Hair follicular keratinocyte (primary cell): ENCODE data around the gene RHEBL1. TPM values are rescaled to one million over a fixed set of nuclear protein-coding genes. Genes with fewer than 3 reads are reported as not detected.

Experiments
- total RNA-seq: library from RNA; depleted of rRNA; stranded (reverse); fragments of >200 nt; gene quantifications from 2 replicates; pipeline ENCODE4 v1.2.3, GENCODE V29; 2015

RHEBL1 gene, protein sequence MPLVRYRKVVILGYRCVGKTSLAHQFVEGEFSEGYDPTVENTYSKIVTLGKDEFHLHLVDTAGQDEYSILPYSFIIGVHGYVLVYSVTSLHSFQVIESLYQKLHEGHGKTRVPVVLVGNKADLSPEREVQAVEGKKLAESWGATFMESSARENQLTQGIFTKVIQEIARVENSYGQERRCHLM
- total RNA-seq, result 2.1 and 3.9 TPM in 2 replicates

DNA sequence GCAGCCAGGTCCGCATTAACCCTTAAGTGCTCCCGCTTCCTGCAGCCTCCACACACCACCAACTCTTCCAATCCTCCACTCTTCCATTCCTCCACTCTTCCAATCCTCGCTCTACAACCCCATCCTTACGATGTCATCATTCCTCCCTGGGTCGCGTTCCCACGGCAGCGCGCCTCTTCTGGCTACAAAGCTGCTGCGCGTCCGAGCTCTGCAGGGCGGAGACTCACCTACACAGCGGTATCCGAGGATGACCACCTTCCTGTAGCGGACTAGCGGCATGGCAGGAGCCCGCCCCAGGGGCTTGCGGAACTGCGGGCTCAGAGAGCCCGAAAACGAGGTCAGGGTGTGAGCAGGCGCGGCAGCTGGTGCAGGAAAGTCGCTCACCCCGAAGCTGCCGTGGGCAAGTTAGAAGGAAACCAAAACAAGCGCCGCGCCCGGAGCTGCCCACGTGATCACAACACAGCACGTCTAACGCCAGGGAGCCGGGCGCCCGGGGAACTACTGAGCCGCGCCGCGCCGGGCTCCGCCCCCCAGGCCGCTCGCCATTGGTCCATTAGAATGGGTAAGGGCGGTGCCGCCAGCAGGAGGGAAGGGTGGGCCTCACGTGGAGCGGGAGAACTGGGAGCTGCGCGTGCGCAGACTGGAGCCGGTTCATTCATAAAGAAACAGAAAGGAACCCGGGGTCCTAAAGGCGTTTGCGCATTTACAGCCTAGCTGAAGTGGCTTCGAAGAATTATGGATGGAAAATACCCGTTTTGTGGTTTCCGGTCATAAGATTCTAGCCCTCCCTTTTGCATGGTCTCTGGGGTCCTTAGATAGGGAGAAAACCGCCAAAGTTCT, at the start of gene RHEBL1:
RHEBL1 (minus strand) TSS at position 473 of the 840 bp plus-strand sequence; CDS start at position 279, 194 bp downstream.

DNA sequence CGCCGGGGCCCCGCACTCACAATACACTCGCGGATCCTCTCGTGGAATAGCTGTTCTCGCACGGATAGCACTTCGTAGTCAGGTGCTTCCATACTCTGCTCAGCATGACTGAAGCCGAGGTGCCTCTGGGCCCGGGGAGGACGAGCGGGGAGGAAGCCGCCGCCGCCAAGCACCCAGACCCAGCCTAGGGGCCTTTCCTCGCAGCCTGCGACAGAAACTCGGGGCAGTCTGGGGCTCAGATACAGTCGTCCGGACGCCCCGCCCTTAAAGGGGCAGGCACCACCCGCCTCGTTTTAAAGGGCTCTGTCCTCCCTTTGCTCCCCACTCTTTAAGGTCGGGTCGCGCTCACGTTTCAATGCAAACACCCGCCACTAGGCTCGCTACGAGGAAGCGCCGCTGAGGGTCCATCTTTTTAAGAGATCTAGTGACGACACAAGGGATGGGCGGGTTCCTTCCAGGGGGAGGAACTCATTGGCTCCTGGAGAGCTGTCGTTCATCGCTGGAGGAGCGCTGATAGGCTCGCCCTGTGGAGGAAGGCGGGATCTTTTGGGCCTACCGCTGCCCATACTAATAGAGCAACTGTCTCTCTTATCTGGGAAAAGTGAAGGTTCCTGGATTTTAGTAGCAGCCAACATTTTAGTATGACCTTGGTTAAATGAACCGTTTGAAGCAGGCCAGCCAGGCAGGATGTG, 40.8 kb upstream of the RHEBL1 start, which contains the start of gene LMBR1L:
LMBR1L (minus strand) TSS at position 384 of the 692 bp plus-strand sequence; CDS start at position 92, 292 bp downstream.

DNA sequence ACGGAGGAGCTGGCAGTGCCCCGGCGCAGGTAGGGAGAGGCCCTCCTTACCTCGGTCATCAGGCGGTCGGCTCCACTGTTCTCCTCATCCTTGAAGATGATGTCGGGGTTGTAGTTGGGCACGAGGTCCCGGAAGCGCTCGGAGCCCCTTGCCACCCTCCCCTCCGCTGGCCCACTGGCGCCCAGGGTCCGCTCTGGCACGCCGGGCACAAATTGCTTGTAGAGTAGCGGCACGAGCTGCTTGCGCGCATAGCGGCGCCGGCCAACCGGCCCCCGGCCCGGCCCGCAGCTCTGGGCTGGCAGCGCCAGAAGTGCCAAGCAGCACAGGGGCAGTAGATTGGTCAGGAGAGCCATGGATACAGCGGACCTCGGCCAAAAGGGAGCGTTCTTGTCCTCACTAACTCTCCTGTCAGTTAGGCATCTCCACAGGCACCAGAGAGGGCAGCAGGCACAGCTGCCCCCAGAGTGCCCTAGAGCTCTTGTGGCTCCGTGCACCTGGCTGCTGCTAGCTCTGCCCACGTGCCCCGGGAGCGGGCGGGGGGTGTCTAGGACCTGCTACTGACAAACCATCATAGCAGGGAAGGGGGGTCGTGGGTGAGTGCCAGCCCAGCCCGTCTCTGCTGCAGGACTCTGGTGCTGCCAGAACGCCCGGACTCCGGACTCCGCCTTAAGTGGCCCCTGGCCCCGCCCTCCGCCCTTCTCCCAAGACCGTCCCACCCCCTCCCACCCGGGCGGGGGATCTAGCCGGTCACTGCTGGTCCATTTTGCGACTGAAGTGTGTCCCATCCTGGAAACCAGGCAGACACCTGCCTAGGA, 24.6 kb upstream of the RHEBL1 start, which contains the start of gene DHH:
DHH (minus strand) TSS at position 642 of the 815 bp plus-strand sequence; CDS start at position 353, 289 bp downstream.

DNA sequence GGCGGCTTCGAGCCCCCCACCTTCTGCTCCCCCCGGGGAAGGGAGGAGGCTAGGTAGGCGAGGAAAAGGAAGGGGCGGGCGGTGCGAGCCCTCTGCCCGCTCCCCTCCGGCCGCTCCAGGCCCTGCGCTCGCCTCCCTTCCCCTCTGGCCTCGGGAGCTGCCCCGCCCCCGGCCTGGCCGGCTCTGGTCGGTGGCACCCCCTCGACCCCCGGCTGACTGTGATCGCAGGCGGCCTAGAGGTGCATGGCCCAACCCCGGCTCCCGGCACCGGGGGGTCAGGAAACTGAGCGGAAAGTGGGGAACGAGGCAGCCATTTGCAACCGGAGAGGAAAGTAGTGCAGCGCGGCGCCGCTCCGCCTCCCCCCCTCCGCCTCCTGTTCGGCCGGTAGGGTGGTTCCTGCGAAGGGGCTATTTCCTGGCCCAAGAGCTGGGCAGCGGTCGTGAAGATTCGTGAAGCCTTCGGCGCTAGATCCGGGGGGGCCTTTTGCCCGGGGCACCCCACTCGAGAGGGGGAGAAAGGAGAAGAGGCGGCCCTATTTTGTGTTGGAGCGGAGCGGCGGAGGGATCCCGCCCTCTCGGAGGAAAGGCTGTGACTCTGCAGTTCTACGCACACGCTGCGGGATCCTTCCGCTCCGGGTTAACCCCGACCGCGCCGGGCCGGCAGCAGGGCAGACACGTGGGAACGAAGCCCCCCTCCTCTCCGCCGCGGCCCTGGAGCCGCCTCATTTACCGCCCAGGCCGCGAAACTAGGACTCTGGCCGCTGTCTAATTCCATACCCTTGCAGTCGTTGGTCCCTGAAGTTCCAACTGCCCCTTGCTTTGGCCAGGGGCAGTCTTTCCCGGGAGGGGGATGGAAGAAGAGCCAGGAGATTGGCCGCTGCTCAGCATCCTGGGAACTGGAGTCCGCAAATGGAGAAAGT, 9.3 kb downstream of the RHEBL1 start, which contains the start of gene KMT2D:
KMT2D (minus strand) TSS at position 558 of the 920 bp plus-strand sequence. CDS start 5,470 bp downstream, outside the sequence.

DNA sequence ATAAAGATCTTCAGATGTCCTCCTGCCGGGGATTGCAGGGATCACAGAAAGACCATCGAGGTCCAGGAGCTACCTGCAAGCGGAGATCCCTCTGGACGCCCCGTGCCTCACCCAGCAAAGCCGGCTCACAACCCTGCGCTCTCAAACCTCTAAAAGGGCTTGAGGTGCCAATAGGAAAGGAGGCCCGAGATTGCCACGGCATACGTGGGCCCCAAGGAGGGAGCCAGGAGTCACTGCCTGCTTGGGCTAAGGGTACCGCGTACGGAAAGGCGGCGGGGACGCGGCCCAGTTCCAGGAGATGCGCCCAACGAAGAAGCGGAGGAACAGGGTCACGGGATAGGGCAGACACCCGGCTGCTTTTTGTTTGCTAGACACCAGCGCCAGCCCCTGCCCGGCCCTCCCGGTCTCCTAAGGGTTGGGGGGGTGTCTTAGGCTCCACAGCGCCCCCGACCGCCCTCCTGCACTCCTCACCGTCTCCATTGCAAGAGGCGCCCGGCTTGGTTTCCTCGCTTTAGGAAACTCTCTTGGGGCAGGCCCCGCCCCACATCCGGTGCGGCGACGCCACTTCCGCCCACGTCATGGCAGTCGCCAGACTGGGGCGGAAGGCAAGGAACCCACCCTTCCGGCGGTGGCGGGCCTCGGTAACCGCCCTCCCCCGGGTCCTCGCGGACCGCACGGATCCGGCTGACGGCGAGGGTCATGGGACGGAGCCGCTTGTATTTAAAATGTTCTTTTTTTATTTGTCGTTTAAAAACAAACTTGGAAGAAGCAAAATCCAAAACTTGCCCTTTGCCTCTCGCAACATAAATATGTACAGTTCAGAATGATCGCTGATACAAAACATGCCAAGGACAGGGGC, 51.3 kb downstream of the RHEBL1 start, which contains the start of gene PRKAG1:
PRKAG1 (minus strand) TSS at position 516 of the 859 bp plus-strand sequence; CDS start at position 480, 36 bp downstream.

Other genes starting within 250 kb of the RHEBL1 start
- 41.8 and 56.9 TPM in 2 replicates for gene DDX23, start 217.8 kb downstream of the RHEBL1 start, total RNA-seq
- gene RND1, start 204.1 kb downstream of the RHEBL1 start, total RNA-seq, result 0.16 TPM in 1 of 2 replicates, not detected in the other
- gene FKBP11, start 144.5 kb downstream of the RHEBL1 start, total RNA-seq, result 47.0 and 51.9 TPM in 2 replicates
- gene ARF3, start 112.5 kb downstream of the RHEBL1 start, total RNA-seq, result 83.3 and 95.3 TPM in 2 replicates
- gene WNT10B, start 98.2 kb downstream of the RHEBL1 start, total RNA-seq, result 0.08 TPM in 2 replicates
- gene WNT1, start 91.7 kb downstream of the RHEBL1 start, total RNA-seq, result not detected in 2 replicates
- 0.19 and 0.23 TPM in 2 replicates for gene DDN, start 70.6 kb downstream of the RHEBL1 start, total RNA-seq
- gene PRKAG1, start 51.2 kb downstream of the RHEBL1 start, total RNA-seq, result 79.3 and 94.0 TPM in 2 replicates
- 18.2 and 18.6 TPM in 2 replicates for gene KMT2D, start 9.2 kb downstream of the RHEBL1 start, total RNA-seq
- gene DHH, start 24.8 kb upstream of the RHEBL1 start, total RNA-seq, result not detected in 2 replicates
- gene LMBR1L, start 40.9 kb upstream of the RHEBL1 start, total RNA-seq, result 10.8 and 25.9 TPM in 2 replicates
- gene TUBA1B, start 61.4 kb upstream of the RHEBL1 start, total RNA-seq, result 1,252 and 3,423 TPM in 2 replicates
- 80.7 and 95.5 TPM in 2 replicates for gene TUBA1A, start 119.1 kb upstream of the RHEBL1 start, total RNA-seq
- 721 and 1,538 TPM in 2 replicates for gene TUBA1C, start 195.1 kb upstream of the RHEBL1 start, total RNA-seq
- gene PRPH, start 225.2 kb upstream of the RHEBL1 start, total RNA-seq, result 0.16 TPM in 1 of 2 replicates, not detected in the other